ENCODE measurements around the gene MYB.

GRCh38 chr6:135182071-135183001 is 1.2 kb downstream of the MYB start:
- TF ChIP-seq EZH2 (IDR thresholded peaks at IDR 0.05) (no peak), ZBTB33 (IDR thresholded peaks at IDR 0.05; ENCODE audit: extremely low read depth, insufficient replicate concordance, low read length) (no peak), CEBPB (IDR thresholded peaks at IDR 0.05; ENCODE audit: low read depth) (no peak), POLR2A (IDR thresholded peaks at IDR 0.05; ENCODE audit: borderline replicate concordance, extremely low read depth, insufficient read depth, insufficient read length) (no peak), CTCF (IDR thresholded peaks at IDR 0.05 in 2 of 3, conservative IDR thresholded peaks at IDR 0.05 in 1 of 3; ENCODE audit: borderline replicate concordance in 1 of 3, insufficient read depth in 1 of 3, low read depth in 2 of 3, low read length in 2 of 3) (no peak)
